Thyroid gland (tissue), 4 donors: ENCODE measurements around the gene SIGLEC6. TPM values are rescaled to one million over a fixed set of nuclear protein-coding genes. Genes with fewer than 3 reads are reported as not detected.
"Not testable (repeated sequence)": the region's sequence is repeated elsewhere in the genome, so short reads cannot be mapped to it uniquely, and the experiment has no call there.

ENCODE experiments used
- DNase-seq, 2 donors: peaks; one replicate each; pipeline ENCODE4 v3.0.0-alpha.2; 2019
- H3K27ac ChIP-seq, 3 donors: fragments of 200-600 bp; sonication (generic); 1 replicate in 2 of 3; 2 replicates in 1 of 3; pipeline ENCODE4 v1.5.1; 2016 to 2019; ENCODE audit warnings: mild to moderate bottlenecking in 1 of 3, moderate library complexity in 1 of 3
- H3K27me3 ChIP-seq: fragments of 200-600 bp; sonication (generic); one replicate; pipeline ENCODE4 v1.5.1; 2019
- H3K36me3 ChIP-seq, 2 donors: fragments of 200-600 bp; sonication (generic); one replicate each; pipeline ENCODE4 v1.5.1; 2016 to 2019
- H3K4me1 ChIP-seq, 2 donors: fragments of 200-600 bp; sonication (generic); one replicate each; pipeline ENCODE4 v1.5.1; 2017 to 2019
- H3K4me3 ChIP-seq, 3 donors: fragments of 200-600 bp; sonication (generic); replicated peaks in 1 of 3; 1 replicate in 2 of 3; 2 replicates in 1 of 3; pipeline ENCODE4 v1.5.1; 2016; ENCODE audit warnings: mild to moderate bottlenecking in 1 of 3
- H3K9me3 ChIP-seq: fragments of 200-600 bp; sonication (generic); one replicate; pipeline ENCODE4 v1.5.1; 2017
- CTCF ChIP-seq, 6 experiments: fragments of 200-600 bp in 3 of 6; fragments of 450-650 bp in 3 of 6; sonication (generic) in 3 of 6; IDR thresholded peaks; one replicate each; pipeline ENCODE4 v1.5.1; 2016 to 2019; ENCODE audit warnings: antibody characterized with exemption in 6 of 6, mild to moderate bottlenecking in 2 of 6, inconsistent platforms in 1 of 6, moderate library complexity in 1 of 6
- POLR2A ChIP-seq, 2 donors: fragments of 450-650 bp; IDR thresholded peaks; one replicate each; pipeline ENCODE4 v1.6.1; 2017; ENCODE audit warnings: antibody characterized with exemption in 2 of 2, mild to moderate bottlenecking in 2 of 2, moderate library complexity in 1 of 2
- WGBS, 2 donors: methylation state at CpG; one replicate each; pipeline ENCODE4 v1.1.5; 2017; 5-methylcytosine and 5-hydroxymethylcytosine counted together
- intact Hi-C: fragments of 100-400 bp; cut with DNase I; formaldehyde crosslinking; loops from one replicate; pipeline ENCODE4 v1.15.1; 2023
- total RNA-seq, 4 donors: library from RNA; depleted of rRNA; stranded (reverse); fragments of >200 nt; gene quantifications; one replicate each; pipeline ENCODE4 v1.2.3, GENCODE V29; 2016

The SIGLEC6 gene
- total RNA-seq, 4 donors from 2014 or later: not detected

- H3K27ac ChIP-seq: no peak overlapping the region
- WGBS, 2 donors: 76 to 89% methylated on average over 5 of the region's 5 CpGs
Observed at GRCh38 chr19:51503286-51503817, 28.1 kb downstream of the SIGLEC6 start.

GRCh38 chr19:51501594-51502263, 29.7 kb downstream of the SIGLEC6 start, which contains the start of gene SIGLEC12:
Gene SIGLEC12, minus strand, starts transcription at chr19:51501800. Its CDS starts 67 bp downstream, at chr19:51501733.
- no peak within 1 kb of the TSS for H3K4me3 ChIP-seq
- H3K9me3 ChIP-seq: no peaks in the 10 kb centered on the region
- DNase-seq: no peak
- WGBS, 2 donors: 67 to 70% methylated on average over 12 of the region's 12 CpGs
- no peaks in the 10 kb centered on the region for H3K27me3 ChIP-seq
- no peak for TF ChIP-seq POLR2A (IDR thresholded peaks at IDR 0.05)
- TF ChIP-seq CTCF (IDR thresholded peaks at IDR 0.05): no peak
- H3K4me1 ChIP-seq: no peaks in the 10 kb centered on the region
- no peaks in the 10 kb centered on the region for H3K36me3 ChIP-seq
- no peak within 1 kb of the TSS for H3K27ac ChIP-seq
- intact Hi-C loops: no loop called here

More at GRCh38 chr19:51503286-51503817, 28.1 kb downstream of the SIGLEC6 start:
- Histone ChIP-seq H3K36me3 (no peaks in the 10 kb centered on the region), H3K4me3 (no peak overlapping the region), H3K4me1 (no peaks in the 10 kb centered on the region), H3K27me3 (no peaks in the 10 kb centered on the region), H3K9me3 (no peaks in the 10 kb centered on the region)
- no peak for TF ChIP-seq POLR2A (IDR thresholded peaks at IDR 0.05)
- no peak for TF ChIP-seq CTCF (IDR thresholded peaks at IDR 0.05)
- no peak for DNase-seq
- intact Hi-C loops: no loop called here

DNA sequence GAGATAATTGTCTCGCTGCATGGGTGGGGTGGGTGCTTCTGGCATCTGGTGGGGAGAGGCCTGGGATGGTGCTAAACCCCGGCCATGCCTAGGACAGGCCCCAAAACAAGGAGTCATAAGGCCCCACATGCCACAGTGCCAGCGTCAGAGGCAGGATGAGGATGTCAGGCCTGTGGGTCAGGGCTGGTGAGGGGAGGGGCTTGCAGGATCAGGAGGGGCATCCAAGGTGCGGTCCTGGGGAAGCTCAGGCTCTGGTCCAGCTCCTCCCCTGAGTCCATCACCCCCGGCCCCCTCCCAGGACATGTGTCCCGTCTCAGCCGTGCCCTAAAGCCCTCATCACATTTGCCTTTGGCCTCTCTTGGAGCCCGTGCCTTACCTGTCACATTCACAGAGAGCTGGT, 30.5 kb downstream of the SIGLEC6 start:
- H3K4me3 ChIP-seq, H3K9me3 ChIP-seq, DNase-seq, H3K4me1 ChIP-seq, H3K27me3 ChIP-seq, H3K36me3 ChIP-seq, H3K27ac ChIP-seq, intact Hi-C loops: not testable (repeated sequence)
- 55 to 68% methylated on average over 8 of the region's 8 CpGs for WGBS, 2 donors

- Histone ChIP-seq H3K4me3 (no peak overlapping the region), H3K27ac (no peak overlapping the region), H3K36me3 (no peaks in the 10 kb centered on the region), H3K4me1 (no peaks in the 10 kb centered on the region), H3K9me3 (no peaks in the 10 kb centered on the region), H3K27me3 (no peaks in the 10 kb centered on the region)
- TF ChIP-seq CTCF (IDR thresholded peaks at IDR 0.05) (no peak), POLR2A (IDR thresholded peaks at IDR 0.05) (no peak)
- intact Hi-C loops: no loop called here
- DNase-seq: no peak
- 34 to 50% methylated on average over 3 of the region's 3 CpGs for WGBS, 2 donors
Observed at GRCh38 chr19:51497666-51498065, 33.8 kb downstream of the SIGLEC6 start.

DNA sequence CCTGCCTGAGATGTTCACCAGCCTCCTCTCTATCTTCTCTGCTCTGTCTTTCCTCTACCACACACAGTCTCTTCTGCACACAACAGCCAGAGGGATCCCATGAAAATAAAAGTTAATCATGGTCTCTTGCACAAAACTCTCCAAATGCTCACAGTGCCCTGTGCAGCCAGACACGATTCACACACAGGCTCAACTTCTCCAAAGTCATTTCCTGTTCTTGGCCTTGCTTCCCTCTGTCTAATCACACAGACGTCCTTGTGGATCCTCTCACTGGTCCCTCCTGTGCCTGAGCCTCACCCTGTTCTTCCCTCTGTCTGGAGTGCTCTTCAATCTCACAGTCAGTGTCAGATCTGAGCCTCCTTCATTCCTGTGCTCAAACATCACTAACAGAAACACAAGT, 37.7 kb downstream of the SIGLEC6 start:
- no peak for DNase-seq
- Histone ChIP-seq H3K4me1 (no peaks in the 10 kb centered on the region), H3K4me3 (no peak overlapping the region), H3K36me3 (no peaks in the 10 kb centered on the region), H3K27me3 (no peaks in the 10 kb centered on the region), H3K27ac (no peak overlapping the region), H3K9me3 (no peaks in the 10 kb centered on the region)
- intact Hi-C loops: no loop called here
- no peak for TF ChIP-seq CTCF (IDR thresholded peaks at IDR 0.05)
- TF ChIP-seq POLR2A (IDR thresholded peaks at IDR 0.05): no peak
- WGBS, 2 donors: 29 to 40% methylated on average over 2 of the region's 2 CpGs
